GM18520 (cell line): Measurements from ENCODE around the gene FZD1.

Experiments used
- ATAC-seq: cut with Tn5 transposase; IDR thresholded peaks from one replicate; pipeline ENCODE4 v1.9.1; 2021; ENCODE audit not compliant: unreplicated experiment

The FZD1 gene

DNA sequence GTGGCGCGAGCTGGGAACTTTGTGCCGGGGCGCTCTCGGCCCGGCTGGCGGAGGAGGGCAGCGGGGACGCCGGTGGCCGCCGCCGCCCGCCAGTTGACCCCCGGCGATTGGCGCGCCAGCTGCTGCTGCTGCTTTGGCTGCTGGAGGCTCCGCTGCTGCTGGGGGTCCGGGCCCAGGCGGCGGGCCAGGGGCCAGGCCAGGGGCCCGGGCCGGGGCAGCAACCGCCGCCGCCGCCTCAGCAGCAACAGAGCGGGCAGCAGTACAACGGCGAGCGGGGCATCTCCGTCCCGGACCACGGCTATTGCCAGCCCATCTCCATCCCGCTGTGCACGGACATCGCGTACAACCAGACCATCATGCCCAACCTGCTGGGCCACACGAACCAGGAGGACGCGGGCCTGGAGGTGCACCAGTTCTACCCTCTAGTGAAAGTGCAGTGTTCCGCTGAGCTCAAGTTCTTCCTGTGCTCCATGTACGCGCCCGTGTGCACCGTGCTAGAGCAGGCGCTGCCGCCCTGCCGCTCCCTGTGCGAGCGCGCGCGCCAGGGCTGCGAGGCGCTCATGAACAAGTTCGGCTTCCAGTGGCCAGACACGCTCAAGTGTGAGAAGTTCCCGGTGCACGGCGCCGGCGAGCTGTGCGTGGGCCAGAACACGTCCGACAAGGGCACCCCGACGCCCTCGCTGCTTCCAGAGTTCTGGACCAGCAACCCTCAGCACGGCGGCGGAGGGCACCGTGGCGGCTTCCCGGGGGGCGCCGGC lies 870 bp downstream of the FZD1 start:
- ATAC-seq, result no peak

GRCh38 chr7:91265693-91266066 lies 1.4 kb downstream of the FZD1 start:
- ATAC-seq, result no peak

DNA sequence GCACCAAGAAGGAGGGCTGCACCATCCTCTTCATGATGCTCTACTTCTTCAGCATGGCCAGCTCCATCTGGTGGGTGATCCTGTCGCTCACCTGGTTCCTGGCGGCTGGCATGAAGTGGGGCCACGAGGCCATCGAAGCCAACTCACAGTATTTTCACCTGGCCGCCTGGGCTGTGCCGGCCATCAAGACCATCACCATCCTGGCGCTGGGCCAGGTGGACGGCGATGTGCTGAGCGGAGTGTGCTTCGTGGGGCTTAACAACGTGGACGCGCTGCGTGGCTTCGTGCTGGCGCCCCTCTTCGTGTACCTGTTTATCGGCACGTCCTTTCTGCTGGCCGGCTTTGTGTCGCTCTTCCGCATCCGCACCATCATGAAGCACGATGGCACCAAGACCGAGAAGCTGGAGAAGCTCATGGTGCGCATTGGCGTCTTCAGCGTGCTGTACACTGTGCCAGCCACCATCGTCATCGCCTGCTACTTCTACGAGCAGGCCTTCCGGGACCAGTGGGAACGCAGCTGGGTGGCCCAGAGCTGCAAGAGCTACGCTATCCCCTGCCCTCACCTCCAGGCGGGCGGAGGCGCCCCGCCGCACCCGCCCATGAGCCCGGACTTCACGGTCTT lies 1.9 kb downstream of the FZD1 start:
- no peak for ATAC-seq

DNA sequence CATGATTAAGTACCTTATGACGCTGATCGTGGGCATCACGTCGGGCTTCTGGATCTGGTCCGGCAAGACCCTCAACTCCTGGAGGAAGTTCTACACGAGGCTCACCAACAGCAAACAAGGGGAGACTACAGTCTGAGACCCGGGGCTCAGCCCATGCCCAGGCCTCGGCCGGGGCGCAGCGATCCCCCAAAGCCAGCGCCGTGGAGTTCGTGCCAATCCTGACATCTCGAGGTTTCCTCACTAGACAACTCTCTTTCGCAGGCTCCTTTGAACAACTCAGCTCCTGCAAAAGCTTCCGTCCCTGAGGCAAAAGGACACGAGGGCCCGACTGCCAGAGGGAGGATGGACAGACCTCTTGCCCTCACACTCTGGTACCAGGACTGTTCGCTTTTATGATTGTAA lies 2.5 kb downstream of the FZD1 start:
- ATAC-seq, result no peak

- ATAC-seq, result no peak
These were observed 3.1 kb downstream of the FZD1 start for GRCh38 chr7:91267171-91267955.

GRCh38 chr7:91270372-91270771 lies 6.1 kb downstream of the FZD1 start:
- ATAC-seq, result no peak

GRCh38 chr7:91276909-91277308 lies 12.7 kb downstream of the FZD1 start:
- no peak for ATAC-seq

DNA sequence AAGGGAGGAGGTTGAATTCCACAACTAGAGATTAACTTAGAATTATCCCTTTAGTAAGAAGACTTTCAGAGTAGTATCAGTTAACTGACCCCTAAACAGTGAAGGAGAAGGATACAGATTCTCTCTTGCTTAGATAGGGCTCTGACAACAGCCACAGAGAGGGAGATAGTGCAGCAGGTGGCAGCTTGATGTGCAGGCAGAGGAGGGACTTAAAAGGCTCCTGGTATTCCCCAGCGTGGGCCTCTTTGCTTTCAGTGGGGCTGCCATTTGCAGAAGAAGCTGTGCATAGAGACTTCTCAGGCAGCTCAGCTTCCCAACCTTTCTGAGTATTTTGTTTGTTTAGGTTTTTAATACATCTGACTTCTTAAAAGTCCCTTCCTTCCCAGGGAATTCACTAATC lies 16.0 kb downstream of the FZD1 start:
- ATAC-seq, result no peak

DNA sequence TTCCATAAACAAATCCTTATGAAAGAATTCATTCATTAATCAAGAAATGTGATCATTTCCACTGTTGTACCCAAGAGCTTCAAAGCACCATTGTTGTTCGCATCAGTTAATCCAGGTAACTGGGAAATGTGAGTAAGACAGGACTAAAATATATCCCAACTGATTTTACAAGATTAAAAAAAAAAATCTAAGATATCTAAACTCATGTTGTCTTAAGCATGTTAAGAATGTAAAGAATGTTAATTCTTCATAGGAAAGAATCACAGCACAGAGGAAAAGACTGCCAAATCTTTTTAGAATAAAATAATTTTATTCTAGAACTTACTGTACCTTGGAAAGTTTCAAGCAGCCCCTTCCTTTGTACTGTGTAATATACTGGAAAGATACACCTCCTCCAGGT lies 16.4 kb downstream of the FZD1 start:
- no peak for ATAC-seq

DNA sequence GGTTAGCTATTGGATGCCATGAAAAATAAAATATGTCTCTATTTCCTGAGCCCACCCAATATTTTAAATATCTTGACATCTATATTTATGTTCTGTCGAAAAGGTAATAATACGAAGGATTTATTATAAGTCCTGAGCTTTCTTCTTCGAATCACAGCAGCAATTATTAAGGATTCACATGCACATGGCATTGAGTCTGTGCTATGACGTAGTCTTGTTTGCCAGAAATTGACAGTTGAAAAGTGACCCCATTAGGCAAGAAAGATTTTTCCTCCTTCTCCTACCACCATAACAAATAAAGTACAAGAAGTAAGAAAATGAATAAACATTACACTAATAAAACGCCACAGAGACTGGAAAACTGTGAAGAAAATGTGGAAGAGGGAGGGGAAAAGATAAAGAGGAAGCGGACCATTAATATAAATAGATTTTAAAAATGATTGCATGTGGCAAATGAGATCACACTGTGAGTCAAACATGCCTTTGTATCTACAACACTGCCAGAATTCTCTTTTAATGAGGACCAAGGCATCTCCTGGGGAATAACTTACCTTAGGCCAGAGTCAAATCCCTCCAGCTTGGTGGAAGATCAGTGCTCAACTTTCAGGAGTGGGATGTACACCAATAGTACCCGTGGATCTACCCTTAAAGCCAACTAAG lies 21.6 kb downstream of the FZD1 start:
- ATAC-seq, result no peak

DNA sequence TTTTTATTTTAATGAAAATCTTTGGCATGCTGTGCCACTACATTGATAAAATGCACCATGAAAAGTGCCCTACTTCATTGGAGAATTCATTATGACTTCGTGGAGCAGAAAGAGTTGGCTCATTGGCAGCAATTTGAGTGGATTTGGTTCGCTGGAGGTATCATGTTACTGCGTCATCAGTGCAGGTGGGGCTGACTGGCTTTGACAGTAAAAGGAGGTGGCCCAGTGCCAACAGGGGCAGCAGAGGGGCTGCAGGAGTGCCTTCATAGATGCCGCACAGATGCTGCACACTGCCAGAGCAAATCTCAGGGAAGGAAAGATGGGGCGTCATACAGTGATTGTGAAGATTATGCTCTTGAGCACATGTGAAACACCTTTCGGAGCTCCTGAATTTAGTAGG lies 22.2 kb downstream of the FZD1 start:
- ATAC-seq, result no peak

DNA sequence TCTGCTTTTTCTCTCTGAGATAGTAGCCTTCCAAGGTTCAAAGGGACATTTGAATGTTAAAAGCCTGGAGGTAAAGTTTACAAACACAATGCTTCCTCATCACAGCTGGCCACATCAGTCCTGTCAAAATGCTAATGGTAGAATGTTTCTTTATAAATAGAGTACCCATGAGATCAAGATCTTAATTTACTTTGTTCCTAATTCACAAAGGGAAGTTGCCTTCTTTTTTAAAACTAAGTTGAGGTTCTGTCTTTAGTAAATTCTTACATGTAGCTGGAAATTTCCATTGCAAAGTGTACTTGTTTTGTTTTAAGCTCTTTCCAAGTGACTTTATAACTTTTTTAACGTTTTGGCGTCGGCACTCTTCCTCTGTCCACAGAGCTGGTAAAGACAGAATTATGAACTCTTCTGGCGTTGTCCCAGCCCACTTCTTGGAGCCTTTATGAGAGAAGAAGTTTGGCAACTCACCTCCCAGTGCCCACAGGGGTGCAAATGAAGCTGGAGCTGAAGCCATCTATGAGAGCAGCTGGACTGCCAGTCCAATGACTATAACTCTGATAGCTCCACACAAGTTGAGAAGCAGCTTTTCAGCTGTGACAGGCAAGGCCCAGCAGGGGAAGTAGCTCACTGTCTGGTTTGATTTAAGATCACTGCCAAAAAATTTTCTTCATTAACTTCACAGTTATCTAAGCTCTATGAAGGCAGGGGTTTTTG lies 23.3 kb downstream of the FZD1 start:
- no peak for ATAC-seq

GRCh38 chr7:91288208-91288824 lies 24.1 kb downstream of the FZD1 start:
- ATAC-seq, result no peak

DNA sequence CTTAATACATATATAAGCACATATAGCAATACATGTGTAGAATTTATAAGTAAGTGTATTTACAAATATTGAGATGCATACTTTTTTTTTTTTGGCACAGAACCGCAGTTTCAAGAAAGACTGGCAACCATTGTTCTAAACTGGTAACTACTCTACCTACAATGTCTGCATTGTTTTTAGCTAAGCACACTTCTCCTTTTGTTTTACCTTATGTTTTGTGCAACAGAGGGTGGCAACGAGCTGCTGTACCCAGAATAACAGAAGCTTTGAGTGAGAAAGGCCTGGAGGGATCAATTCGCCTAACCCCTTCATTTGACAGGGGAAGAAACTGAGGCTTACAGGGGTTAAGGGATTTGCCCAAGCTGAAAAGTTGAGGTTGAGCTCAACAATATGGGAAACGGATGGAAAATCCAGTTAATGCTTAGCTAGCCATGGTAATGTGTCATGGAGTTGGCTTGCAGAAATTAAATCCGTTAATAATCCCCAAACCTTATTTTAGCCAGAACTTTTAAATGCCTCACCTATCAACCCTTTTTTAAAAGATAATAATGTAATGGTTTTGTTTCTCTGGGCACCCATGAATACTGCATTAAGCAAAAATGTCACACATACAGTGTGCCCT lies 25.5 kb downstream of the FZD1 start:
- ATAC-seq, result no peak

DNA sequence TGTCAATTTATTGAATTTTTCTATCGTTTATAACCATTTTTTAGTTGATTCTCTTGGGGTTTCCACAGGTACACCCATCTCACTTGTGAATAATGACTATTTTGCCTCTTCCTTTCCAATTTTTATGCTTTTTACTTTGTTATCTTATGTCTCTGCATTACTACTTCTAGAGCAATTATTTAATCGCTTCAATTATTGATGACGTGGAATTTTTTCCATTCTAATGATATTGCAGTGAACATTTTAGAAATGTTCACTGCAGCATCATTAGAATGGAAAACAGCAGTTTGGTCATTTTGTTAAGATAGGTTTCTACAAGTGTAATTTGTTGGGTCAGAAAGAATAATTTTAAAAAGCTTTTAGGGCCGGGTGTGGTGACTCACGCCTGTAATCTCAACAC lies 27.1 kb downstream of the FZD1 start:
- ATAC-seq, result no peak

DNA sequence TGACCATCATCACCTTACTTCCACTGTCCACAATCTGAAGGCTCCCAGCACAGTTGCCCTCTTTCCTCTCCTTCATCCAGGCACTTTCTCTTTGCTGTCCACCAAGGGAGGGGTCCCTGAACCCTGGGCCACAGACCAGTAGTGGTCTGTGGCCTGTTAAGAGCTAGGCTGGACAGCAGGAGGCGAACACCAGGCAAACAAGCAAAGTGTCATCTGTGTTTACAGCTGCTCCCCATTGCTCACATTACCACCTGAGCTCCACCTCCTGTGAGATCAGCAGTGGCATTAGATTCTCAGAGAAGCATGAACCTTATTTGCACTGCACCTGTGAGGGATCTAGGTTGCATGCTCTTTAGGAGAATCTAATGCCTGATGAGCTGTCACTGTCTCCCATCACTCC lies 27.7 kb downstream of the FZD1 start:
- no peak for ATAC-seq

GRCh38 chr7:91292506-91292905 lies 28.3 kb downstream of the FZD1 start:
- no peak for ATAC-seq

DNA sequence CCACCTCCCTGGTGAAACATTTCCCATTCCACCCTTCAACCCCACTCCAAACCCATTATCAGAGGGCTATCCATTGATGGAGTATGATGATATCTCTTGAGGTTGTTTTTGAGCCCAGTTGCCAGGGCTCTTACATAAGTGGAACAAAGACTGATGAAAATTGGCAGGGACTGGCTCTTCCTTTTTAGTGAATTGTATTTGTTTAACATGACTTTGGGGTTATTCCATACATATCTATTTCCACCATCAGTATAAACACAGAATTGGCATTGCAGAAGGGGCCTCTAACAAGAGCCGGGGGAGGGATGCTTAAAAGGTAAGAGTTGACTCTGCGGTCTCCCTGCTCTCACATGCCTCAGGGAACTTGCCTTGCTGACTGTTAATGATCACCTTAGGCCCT lies 28.9 kb downstream of the FZD1 start:
- no peak for ATAC-seq

DNA sequence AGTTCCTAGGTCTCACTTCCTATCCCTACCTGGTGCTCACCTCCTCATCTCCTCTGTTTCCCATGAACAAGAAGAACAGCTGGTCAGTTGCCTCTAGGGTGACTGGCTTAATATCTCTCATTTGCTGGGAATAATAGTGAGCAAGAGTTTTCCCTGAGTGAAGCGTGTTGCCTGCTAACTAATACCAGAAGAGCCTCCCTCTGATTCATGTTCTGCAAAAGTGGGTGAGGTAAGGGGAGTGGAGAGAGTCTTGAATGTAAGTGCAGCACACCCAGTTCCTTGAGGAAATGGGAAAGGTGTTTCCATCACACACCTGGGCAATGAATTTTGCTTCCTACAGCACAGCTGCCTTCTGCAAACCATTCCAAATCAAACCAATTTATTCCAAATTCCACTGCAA lies 29.6 kb downstream of the FZD1 start:
- ATAC-seq, result no peak

DNA sequence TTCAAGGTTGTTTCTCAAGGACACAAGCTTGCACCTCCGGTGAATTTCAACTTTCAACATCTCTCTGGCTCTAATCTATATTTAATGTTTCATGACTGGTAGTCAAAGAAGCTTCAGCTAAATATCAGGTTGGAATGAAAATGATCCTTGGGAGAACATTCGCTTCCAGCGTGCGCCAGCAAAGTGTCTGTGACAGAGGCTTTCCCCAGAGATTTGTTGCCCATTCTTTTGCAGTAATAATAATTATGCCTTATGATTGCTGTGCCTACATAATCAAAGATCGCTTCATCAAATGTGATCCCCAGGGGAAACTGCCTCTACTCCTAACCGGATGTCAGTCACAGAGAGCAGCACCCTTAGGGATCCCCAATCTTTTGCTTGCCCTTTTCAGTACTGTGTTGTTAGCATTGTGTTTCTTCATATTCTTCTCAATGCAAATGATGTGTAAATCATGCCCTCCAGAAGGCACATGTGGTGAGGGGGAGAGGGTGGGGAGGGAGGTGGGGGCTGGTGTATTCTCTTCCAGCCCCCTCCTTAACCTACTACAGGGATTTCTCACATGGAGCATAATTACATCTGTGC lies 30.5 kb downstream of the FZD1 start:
- ATAC-seq, result no peak
